OCI-LY3 (cell line): ENCODE data around the gene CIB1.

Experiments used
- EZH2phosphoT487 ChIP-seq: fragments of 200-600 bp; shearing (Covaris generic); IDR thresholded peaks from 2 replicates; pipeline ENCODE4 v1.6.1; 2018; ENCODE audit warnings: antibody characterized with exemption, mixed run types, low read depth
- TF ChIP-seq, protein P1 (sequence below): fragments of 200-600, 300-600 bp; sonication (generic); IDR thresholded peaks from 2 replicates; pipeline ENCODE4 v1.5.1; 2014; ENCODE audit warnings: antibody characterized with exemption, low read length, low read depth

GRCh38 chr15:90194655-90195054 lies 39.1 kb downstream of the CIB1 start:
- TF ChIP-seq, protein P1, sequence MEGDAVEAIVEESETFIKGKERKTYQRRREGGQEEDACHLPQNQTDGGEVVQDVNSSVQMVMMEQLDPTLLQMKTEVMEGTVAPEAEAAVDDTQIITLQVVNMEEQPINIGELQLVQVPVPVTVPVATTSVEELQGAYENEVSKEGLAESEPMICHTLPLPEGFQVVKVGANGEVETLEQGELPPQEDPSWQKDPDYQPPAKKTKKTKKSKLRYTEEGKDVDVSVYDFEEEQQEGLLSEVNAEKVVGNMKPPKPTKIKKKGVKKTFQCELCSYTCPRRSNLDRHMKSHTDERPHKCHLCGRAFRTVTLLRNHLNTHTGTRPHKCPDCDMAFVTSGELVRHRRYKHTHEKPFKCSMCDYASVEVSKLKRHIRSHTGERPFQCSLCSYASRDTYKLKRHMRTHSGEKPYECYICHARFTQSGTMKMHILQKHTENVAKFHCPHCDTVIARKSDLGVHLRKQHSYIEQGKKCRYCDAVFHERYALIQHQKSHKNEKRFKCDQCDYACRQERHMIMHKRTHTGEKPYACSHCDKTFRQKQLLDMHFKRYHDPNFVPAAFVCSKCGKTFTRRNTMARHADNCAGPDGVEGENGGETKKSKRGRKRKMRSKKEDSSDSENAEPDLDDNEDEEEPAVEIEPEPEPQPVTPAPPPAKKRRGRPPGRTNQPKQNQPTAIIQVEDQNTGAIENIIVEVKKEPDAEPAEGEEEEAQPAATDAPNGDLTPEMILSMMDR: no peak
- no peak for TF ChIP-seq EZH2phosphoT487
